Choroid plexus epithelial cell (primary cell): ENCODE data around the gene TGFBR2.

Experiments used
- DNase-seq: peaks from one replicate; pipeline ENCODE4 v3.0.0-alpha.2; 2010; ENCODE audit warnings: low read depth
- H3K4me3 ChIP-seq: 2 replicates; pipeline ENCODE4 v1.5.1; 2011; ENCODE audit warnings: low read depth, mild to moderate bottlenecking, control low read depth, low read length, moderate library complexity
- TF ChIP-seq, protein P1 (sequence below): conservative IDR thresholded peaks from 2 replicates; pipeline ENCODE4 v1.5.1; 2011; ENCODE audit warnings: low read depth, mild to moderate bottlenecking, control low read depth, inconsistent platforms, low read length, moderate library complexity

Gene TGFBR2

GRCh38 chr3:30675006-30675405 lies 68.6 kb downstream of the TGFBR2 start:
- TF ChIP-seq, protein P1, sequence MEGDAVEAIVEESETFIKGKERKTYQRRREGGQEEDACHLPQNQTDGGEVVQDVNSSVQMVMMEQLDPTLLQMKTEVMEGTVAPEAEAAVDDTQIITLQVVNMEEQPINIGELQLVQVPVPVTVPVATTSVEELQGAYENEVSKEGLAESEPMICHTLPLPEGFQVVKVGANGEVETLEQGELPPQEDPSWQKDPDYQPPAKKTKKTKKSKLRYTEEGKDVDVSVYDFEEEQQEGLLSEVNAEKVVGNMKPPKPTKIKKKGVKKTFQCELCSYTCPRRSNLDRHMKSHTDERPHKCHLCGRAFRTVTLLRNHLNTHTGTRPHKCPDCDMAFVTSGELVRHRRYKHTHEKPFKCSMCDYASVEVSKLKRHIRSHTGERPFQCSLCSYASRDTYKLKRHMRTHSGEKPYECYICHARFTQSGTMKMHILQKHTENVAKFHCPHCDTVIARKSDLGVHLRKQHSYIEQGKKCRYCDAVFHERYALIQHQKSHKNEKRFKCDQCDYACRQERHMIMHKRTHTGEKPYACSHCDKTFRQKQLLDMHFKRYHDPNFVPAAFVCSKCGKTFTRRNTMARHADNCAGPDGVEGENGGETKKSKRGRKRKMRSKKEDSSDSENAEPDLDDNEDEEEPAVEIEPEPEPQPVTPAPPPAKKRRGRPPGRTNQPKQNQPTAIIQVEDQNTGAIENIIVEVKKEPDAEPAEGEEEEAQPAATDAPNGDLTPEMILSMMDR, result no peak
- H3K4me3 ChIP-seq, result no peak overlapping the region
- no peak for DNase-seq

GRCh38 chr3:30675774-30676173 lies 69.4 kb downstream of the TGFBR2 start:
- TF ChIP-seq, protein P1, result no peak
- H3K4me3 ChIP-seq, result no peak overlapping the region
- no peak for DNase-seq

DNA sequence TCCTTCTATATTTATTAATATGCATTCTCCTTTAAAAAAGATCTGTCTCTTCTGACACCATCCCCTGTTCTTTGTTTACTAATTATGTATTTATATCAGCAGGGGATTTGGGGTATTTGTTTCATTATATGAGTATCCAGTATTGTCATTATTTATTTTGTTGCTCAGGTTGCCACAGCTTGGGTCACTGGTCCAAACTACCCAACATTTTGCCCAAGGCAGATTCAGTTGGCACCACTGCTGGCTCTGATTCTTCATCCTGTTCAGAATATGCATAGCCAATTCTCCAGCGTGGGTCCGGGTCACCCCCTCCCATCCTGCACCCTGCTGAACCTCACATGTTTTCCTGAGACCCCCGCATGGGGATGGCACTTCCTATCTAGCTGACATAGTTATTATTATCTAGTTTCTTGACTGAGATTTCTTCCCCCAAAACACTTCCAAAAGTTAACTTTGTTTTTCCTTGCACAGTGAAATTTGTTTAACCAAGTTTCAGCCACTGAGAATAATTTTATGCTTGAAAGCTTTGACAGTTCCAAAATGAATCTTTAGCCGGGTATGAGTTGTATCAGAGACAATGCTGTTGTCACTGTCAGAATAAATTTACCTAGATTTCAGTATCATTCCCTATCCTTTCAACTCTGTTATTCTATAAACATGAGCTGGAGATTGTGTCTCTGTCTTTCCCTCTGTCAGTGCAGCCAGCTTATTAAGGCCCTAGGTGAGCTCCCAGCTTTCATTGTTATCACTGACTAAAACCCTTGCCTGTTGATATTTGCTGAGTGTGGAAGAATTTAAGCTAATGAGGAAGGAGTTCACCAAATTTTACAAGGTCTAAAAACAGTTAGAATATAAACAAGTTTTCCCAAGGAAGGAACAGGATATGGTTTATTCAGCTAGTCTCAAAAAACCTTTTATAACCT lies 70.3 kb downstream of the TGFBR2 start:
- TF ChIP-seq, protein P1, result no peak
- H3K4me3 ChIP-seq, result no peak overlapping the region
- DNase-seq, result no peak

- DNase-seq, result no peak
- H3K4me3 ChIP-seq, result no peak overlapping the region
- TF ChIP-seq, protein P1, result no peak
These were observed 70.9 kb downstream of the TGFBR2 start for GRCh38 chr3:30677347-30677685.

- TF ChIP-seq, protein P1, result no peak
- H3K4me3 ChIP-seq, result no peak overlapping the region
- no peak for DNase-seq
These were observed 72.6 kb downstream of the TGFBR2 start for GRCh38 chr3:30679045-30679444.

GRCh38 chr3:30680789-30681648 lies 74.6 kb downstream of the TGFBR2 start:
- DNase-seq, result peak; percentile 83
- H3K4me3 ChIP-seq, result no peak overlapping the region
- TF ChIP-seq, protein P1, result no peak
